ENCODE results near the gene LAMTOR3. TPM values are rescaled to one million over a fixed set of nuclear protein-coding genes. Genes with fewer than 3 reads are reported as not detected.
A peak's percentile ranks its signal among the peaks of the same experiment; 100 is the strongest.
"Not testable (repeated sequence)": the region's sequence is repeated elsewhere in the genome, so short reads cannot be mapped to it uniquely, and the experiment has no call there.

Gene LAMTOR3
- total and polyA plus RNA-seq, 2 experiments from 2014 or later, result 40.8 to 64.5 TPM

DNA sequence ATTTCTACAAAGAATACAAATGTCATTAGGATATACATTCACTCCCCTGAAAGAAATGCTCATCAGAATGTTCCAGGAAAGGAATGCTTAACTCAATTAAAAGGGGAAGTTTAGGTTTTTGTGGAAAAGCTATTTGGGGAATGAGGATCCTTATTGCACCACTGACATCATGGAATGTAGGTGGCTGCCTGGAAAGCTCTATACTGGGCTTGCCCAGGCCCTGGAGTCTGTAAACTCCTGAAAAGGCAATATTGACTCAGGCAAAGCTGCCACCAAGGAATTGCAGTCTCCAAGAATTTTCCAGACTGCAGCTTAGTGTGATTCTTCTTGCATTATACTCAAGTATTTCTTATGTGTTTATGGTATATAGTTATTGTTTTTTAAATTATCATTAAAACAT is 61.9 kb downstream of the LAMTOR3 start:
- no peaks in the 10 kb centered on the region for H3K79me2 ChIP-seq (replicated peaks; ENCODE audit: insufficient read depth)
- ATAC-seq (no peak), DNase-seq (ENCODE audit: low spot score) (peak; percentile 26)
- H3K9me2 ChIP-seq (ENCODE audit: insufficient read depth), result no peaks in the 10 kb centered on the region
- H3K27me3 ChIP-seq (ENCODE audit: insufficient read depth), result no peaks in the 10 kb centered on the region
- no peak overlapping the region for H2AFZ ChIP-seq
- Mint-ChIP-seq H3K36me3 (ENCODE audit: low read depth) (no peaks in the 10 kb centered on the region), H3K27ac (no peak overlapping the region), H3K27me3 (ENCODE audit: insufficient read depth, low read depth, poor library complexity) (peaks cover 8% of the 10 kb centered on the region), H3K4me3 (no peak overlapping the region), H3K9me3 (no peaks in the 10 kb centered on the region), H3K4me1 (no peaks in the 10 kb centered on the region)
- TF ChIP-seq, protein P1, sequence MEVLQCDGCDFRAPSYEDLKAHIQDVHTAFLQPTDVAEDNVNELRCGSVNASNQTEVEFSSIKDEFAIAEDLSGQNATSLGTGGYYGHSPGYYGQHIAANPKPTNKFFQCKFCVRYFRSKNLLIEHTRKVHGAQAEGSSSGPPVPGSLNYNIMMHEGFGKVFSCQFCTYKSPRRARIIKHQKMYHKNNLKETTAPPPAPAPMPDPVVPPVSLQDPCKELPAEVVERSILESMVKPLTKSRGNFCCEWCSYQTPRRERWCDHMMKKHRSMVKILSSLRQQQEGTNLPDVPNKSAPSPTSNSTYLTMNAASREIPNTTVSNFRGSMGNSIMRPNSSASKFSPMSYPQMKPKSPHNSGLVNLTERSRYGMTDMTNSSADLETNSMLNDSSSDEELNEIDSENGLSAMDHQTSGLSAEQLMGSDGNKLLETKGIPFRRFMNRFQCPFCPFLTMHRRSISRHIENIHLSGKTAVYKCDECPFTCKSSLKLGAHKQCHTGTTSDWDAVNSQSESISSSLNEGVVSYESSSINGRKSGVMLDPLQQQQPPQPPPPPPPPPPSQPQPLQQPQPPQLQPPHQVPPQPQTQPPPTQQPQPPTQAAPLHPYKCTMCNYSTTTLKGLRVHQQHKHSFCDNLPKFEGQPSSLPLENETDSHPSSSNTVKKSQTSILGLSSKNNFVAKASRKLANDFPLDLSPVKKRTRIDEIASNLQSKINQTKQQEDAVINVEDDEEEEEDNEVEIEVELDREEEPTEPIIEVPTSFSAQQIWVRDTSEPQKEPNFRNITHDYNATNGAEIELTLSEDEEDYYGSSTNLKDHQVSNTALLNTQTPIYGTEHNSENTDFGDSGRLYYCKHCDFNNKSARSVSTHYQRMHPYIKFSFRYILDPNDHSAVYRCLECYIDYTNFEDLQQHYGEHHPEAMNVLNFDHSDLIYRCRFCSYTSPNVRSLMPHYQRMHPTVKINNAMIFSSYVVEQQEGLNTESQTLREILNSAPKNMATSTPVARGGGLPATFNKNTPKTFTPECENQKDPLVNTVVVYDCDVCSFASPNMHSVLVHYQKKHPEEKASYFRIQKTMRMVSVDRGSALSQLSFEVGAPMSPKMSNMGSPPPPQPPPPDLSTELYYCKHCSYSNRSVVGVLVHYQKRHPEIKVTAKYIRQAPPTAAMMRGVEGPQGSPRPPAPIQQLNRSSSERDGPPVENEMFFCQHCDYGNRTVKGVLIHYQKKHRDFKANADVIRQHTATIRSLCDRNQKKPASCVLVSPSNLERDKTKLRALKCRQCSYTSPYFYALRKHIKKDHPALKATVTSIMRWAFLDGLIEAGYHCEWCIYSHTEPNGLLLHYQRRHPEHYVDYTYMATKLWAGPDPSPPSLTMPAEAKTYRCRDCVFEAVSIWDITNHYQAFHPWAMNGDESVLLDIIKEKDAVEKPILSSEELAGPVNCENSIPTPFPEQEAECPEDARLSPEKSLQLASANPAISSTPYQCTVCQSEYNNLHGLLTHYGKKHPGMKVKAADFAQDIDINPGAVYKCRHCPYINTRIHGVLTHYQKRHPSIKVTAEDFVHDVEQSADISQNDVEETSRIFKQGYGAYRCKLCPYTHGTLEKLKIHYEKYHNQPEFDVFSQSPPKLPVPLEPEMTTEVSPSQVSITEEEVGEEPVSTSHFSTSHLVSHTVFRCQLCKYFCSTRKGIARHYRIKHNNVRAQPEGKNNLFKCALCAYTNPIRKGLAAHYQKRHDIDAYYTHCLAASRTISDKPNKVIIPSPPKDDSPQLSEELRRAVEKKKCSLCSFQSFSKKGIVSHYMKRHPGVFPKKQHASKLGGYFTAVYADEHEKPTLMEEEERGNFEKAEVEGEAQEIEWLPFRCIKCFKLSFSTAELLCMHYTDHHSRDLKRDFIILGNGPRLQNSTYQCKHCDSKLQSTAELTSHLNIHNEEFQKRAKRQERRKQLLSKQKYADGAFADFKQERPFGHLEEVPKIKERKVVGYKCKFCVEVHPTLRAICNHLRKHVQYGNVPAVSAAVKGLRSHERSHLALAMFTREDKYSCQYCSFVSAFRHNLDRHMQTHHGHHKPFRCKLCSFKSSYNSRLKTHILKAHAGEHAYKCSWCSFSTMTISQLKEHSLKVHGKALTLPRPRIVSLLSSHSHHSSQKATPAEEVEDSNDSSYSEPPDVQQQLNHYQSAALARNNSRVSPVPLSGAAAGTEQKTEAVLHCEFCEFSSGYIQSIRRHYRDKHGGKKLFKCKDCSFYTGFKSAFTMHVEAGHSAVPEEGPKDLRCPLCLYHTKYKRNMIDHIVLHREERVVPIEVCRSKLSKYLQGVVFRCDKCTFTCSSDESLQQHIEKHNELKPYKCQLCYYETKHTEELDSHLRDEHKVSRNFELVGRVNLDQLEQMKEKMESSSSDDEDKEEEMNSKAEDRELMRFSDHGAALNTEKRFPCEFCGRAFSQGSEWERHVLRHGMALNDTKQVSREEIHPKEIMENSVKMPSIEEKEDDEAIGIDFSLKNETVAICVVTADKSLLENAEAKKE (CRISPR knock-in tag; IDR thresholded peaks at IDR 0.05), result no peak
- TF ChIP-seq ZNF331 (CRISPR knock-in tag; IDR thresholded peaks at IDR 0.05; ENCODE audit: low read depth) (no peak), ZNF114 (CRISPR knock-in tag; IDR thresholded peaks at IDR 0.05) (no peak), CREB1 (CRISPR knock-in tag; IDR thresholded peaks at IDR 0.05; ENCODE audit: low read depth) (no peak), POLR2AphosphoS5 (IDR thresholded peaks at IDR 0.05; ENCODE audit: low read depth) (no peak), EZH2 (IDR thresholded peaks at IDR 0.05; ENCODE audit: low read depth, unreplicated experiment) (no peak), EZH2phosphoT487 (IDR thresholded peaks at IDR 0.05; ENCODE audit: unreplicated experiment) (no peak), STAT1 (IDR thresholded peaks at IDR 0.05; ENCODE audit: unreplicated experiment) (no peak)
- TF ChIP-seq, protein P2, sequence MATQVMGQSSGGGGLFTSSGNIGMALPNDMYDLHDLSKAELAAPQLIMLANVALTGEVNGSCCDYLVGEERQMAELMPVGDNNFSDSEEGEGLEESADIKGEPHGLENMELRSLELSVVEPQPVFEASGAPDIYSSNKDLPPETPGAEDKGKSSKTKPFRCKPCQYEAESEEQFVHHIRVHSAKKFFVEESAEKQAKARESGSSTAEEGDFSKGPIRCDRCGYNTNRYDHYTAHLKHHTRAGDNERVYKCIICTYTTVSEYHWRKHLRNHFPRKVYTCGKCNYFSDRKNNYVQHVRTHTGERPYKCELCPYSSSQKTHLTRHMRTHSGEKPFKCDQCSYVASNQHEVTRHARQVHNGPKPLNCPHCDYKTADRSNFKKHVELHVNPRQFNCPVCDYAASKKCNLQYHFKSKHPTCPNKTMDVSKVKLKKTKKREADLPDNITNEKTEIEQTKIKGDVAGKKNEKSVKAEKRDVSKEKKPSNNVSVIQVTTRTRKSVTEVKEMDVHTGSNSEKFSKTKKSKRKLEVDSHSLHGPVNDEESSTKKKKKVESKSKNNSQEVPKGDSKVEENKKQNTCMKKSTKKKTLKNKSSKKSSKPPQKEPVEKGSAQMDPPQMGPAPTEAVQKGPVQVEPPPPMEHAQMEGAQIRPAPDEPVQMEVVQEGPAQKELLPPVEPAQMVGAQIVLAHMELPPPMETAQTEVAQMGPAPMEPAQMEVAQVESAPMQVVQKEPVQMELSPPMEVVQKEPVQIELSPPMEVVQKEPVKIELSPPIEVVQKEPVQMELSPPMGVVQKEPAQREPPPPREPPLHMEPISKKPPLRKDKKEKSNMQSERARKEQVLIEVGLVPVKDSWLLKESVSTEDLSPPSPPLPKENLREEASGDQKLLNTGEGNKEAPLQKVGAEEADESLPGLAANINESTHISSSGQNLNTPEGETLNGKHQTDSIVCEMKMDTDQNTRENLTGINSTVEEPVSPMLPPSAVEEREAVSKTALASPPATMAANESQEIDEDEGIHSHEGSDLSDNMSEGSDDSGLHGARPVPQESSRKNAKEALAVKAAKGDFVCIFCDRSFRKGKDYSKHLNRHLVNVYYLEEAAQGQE (IDR thresholded peaks at IDR 0.05; ENCODE audit: unreplicated experiment), result no peak
- H3K36me3 ChIP-seq (ENCODE audit: insufficient read depth), result no peaks in the 10 kb centered on the region
- H3K4me3 ChIP-seq, result no peak overlapping the region
- no peaks in the 10 kb centered on the region for H3K4me1 ChIP-seq (ENCODE audit: insufficient read depth)
- H4K20me1 ChIP-seq (replicated peaks; ENCODE audit: insufficient read depth), result no peaks in the 10 kb centered on the region
- no peaks in the 10 kb centered on the region for H3F3A ChIP-seq (replicated peaks; ENCODE audit: low read depth)
- H3K27ac ChIP-seq (ENCODE audit: low read depth), result no peak overlapping the region
- H3K4me2 ChIP-seq, result no peak overlapping the region

DNA sequence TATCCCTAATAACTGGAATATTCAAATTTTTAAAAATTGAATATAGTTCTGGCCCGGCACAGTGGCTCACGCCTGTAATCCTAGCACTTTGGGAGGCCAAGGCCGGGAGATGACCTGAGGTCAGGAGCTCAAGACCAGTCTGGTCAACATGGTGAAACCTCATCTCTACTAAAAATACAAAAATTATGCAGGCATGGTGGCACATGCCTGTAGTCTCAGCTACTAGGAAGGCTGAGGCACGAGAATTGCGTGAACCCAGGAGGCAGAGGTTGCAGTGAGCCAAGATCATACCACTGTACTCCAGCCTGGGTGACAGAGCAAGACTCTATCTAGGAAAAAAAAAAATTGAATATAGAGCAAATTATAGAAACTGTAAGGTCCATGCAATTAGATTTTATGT is 64.2 kb downstream of the LAMTOR3 start:
- not testable (repeated sequence) for H2AFZ ChIP-seq; H3F3A ChIP-seq (replicated peaks; ENCODE audit: low read depth); H3K27me3 Mint-ChIP-seq (ENCODE audit: insufficient read depth, low read depth, poor library complexity); H3K27ac Mint-ChIP-seq; DNase-seq (ENCODE audit: low spot score); H3K27ac ChIP-seq (ENCODE audit: low read depth); H3K4me3 Mint-ChIP-seq; H3K36me3 ChIP-seq (ENCODE audit: insufficient read depth); H4K20me1 ChIP-seq (replicated peaks; ENCODE audit: insufficient read depth); H3K9me2 ChIP-seq (ENCODE audit: insufficient read depth); H3K4me1 ChIP-seq (ENCODE audit: insufficient read depth); H3K4me3 ChIP-seq; ATAC-seq; H3K36me3 Mint-ChIP-seq (ENCODE audit: low read depth); H3K4me2 ChIP-seq; H3K9me3 Mint-ChIP-seq; H3K79me2 ChIP-seq (replicated peaks; ENCODE audit: insufficient read depth); H3K27me3 ChIP-seq (ENCODE audit: insufficient read depth); H3K4me1 Mint-ChIP-seq

Data from GM23338 (cell line).